NCI-H1930 (cell line): ENCODE results near the gene NUP210L.

ENCODE experiments used
- DNase-seq, 2 experiments: peaks; one replicate each; lab custom pipeline; 2025; lab: John Stamatoyannopoulos, UW

Gene NUP210L

DNA sequence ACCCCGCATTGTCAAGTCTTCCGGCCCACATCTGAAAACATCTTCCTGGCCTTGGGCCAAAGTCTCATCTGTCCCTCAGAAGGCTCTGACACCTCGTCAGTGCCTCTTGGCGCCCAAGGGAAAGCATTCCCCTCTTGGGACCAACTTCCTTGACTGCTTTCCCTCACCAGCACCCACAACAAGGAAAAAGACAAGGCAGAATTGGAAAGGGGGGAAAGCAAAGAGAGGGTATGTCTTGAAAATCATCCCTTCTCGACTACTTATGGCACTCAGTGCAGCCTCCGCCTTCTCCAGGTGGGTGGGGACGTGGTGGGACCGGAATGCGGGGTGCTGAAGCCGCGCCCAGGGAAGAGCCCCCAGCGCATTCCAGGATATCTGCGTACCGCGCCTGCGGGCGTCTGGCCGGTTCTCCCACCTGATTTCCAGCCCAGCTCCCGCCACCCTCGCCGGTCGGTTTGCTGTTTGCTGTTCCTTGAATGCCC, 191.0 kb downstream of the NUP210L start:
- DNase-seq = no peak

DNA sequence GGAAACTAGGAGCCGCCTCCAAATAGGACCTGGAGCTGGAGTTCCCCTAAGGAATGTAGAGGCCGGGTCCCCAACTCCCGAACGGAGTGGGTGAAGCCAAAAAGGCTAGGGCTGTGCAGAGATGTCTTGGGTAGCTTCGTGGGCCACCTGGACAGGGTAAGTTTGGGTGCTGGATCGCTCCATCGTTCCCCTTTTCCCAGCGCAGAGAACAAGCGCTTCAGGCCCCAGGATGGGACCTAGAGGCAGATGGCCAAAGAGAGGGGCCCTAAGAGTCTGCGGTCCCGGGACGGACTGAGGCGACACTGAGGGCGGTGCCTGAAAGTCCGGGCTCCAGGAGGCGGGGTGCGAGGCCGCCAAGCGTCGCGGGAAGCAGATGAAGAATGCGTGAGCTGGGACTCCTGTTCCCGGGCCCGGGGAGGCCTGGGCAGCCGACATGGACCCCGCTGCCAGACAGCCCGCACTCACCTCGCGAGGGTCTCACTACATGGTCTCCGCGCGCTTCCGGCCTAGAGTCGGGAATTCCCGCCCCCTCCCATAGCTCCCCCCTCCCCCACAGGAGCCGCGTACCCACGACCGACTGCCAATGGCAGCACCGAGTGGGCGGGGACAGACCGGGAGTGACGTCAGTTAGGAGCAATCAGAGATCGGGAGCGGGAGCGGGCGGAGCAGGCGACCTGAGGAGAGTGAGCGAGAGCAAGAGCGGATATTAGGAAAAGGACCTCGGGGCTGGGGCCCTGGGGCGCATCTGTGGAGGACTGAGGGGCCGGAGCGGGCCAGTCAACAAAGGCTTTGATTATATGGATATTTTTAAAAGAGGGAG, 191.6 kb downstream of the NUP210L start, which contains the start of gene SLC39A1:
TSS of gene SLC39A1 (minus strand) at position 508 of the 820 bp plus-strand sequence. CDS start 822 bp downstream, outside the sequence.
- DNase-seq = peak; percentile 96

DNA sequence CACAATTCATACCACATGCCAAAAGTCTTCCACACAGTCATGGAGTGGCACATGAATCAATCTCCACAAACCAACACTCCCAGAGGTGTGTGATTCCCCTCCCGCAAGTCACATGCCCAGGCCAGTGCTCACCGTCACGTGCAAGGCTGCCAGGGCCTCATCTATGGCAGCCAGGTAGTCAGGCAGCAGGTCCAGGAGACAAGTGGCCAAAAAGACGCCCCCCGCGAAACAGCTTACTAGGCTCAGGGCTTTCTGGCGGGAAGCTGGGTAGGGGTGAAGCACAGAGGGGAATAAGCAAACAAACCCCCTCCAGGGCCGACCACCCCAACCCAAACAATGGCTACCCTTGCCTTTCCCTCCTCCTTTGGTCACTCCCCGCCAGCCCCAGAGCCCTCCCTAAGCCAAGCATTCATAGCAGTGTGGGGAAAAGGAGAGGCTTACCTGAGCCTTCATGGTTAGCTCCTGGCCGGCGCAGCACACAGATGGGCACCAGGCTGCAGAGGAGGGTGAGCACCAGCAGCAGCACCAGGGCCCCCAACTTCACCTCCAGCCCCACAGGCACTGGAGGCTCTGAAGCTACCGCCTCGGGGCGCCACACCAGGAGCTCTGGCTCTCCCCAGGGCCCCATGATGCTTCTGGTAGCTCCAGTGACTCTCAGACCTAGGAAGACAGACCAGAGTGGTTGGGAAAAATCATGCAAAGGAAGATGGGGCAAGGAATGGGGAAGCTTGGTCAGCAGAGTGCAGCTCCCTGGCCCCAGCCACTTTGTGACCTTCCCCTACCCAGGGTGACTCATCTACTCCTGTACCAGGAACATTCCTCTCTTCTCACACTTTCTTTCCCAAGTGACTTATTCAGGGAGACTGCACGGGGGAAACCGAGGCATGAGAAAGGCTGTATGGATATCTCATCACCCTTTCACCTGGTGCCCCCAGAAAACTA, 192.5 kb downstream of the NUP210L start:
- no peak for DNase-seq

DNA sequence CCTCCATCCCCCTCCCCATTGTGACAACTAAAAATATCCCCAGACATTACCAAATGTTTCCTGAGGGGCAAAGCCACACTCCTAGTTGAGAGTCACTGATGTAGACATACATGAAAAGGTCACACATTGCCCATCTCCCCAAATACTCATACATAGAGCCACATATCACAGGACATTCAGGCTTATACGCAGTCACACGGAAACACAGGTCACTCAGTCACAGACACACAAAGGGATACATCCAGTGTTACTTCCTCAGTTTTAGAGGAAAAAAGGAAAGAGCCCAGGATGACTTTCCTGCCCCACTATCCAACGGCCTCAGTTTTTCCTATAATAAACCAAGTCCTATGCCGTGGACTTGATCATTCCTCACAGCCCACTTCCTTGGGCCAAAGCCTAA, 193.5 kb downstream of the NUP210L start:
- DNase-seq = no peak

DNA sequence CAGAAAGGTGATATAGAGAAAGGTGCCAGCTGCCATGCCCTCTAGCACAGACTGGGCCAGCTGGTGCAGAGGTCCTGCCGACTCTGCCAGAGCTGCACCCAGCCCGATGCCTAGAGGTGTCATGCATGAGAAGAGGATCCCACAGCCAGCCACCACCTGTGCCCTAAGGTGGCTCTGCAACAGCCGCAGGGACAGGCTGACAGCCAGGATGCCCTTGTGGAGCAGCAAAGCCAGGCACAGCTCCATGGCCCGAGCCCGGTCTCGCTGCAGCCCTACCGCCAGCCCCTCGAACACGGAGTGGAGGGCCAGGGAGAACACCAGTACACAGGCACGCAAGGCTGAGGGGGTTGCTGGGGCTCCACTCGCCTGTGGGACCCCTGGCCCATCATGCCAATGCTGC, 194.7 kb downstream of the NUP210L start:
- DNase-seq = no peak

DNA sequence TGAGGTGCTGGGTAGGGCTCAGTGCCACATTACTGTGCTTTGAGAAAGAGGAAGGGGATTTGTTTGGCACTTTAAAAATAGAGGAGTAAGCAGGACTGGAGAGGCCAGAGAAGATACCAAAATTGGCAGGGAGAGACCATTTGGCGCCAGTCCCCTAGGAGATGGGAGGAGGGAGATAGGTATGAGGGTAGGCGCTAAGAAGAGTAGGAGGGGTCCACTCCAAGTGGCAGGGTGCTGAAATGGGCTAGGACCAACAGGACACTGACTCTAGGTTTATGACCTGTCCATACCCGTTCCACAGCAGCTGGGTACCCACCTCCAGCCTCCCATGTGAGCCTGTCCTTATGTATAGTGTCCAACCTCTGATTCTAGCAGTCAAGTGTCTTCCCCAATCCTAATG, 195.4 kb downstream of the NUP210L start:
- DNase-seq = no peak

DNA sequence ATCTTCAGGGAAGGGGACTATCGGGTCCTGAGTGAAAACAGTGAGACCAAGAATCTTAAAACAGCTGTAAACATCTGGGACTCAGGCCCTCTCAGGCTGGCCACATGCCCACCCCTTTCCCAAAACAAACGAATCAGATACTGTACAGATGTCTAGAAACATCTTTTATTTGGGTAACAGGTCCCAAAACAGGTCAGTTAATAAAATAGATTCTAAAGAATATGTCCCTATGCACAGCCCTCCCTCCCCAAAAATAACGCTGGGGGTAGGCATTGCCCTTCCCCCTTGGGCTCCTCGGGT, 196.0 kb downstream of the NUP210L start:
- DNase-seq = no peak

DNA sequence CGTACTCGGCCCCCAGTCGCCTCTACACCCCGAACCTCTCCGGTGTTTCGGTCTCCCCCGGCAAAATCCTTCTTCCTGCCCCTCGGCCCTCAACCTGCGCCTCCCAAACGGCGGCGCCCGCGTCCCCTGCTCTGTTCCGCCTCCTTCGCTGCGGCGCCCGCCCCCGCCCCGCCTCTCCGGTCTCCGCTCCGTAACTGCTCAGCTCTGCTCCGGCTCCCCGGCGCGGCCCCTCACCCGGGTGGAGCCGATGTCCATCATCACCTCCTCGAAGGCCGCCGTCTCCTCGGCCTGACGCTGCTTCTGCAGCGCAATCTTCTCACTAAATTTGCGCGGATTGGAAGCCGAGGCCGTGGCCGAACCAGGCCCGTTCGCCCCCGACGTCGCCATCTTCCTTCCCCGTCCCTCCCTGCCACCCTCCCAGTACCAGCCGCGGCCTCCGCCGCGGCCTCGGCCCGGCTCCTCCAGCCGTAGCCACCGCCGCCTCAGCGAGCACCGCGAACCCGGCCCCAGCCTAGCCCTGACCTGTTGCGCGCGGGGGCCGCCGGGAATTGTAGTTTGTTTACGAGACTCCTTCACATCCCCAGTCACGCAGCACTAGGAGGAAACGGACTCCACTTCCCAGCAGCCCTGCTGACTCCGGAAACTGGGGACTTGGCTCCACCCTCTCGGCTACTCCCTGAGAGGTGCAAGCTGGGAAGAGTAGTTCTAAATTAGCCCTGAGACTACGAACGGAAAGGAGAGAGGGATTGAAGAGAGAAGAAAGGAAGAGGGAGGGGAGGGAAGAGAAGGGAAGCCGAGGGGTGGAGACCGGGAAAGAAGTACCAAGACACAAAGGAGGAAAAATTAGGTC, 196.5 kb downstream of the NUP210L start, which contains the start of gene CRTC2:
TSS of gene CRTC2 (minus strand) at position 502 of the 850 bp plus-strand sequence. CDS start at position 387, 115 bp downstream.
- peak; percentile 97 to 98 for DNase-seq

DNA sequence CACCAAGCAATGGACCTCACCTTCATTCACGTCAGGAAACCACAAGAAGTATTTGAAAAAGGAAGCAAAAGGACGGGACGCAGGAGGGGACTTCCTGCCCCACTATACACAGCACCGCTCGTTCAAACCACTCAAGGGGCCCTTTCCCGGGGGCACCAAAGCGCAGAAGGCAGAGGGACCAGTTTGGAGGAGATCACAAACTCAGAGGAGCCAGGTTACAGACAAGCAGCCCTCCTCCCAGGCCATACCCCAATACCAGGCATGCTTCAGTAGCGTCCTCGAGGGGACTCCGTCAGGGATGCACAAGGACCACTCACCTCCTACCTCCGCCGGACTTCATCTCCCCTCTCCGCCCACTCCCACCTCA, 197.1 kb downstream of the NUP210L start:
- DNase-seq = no peak

DNA sequence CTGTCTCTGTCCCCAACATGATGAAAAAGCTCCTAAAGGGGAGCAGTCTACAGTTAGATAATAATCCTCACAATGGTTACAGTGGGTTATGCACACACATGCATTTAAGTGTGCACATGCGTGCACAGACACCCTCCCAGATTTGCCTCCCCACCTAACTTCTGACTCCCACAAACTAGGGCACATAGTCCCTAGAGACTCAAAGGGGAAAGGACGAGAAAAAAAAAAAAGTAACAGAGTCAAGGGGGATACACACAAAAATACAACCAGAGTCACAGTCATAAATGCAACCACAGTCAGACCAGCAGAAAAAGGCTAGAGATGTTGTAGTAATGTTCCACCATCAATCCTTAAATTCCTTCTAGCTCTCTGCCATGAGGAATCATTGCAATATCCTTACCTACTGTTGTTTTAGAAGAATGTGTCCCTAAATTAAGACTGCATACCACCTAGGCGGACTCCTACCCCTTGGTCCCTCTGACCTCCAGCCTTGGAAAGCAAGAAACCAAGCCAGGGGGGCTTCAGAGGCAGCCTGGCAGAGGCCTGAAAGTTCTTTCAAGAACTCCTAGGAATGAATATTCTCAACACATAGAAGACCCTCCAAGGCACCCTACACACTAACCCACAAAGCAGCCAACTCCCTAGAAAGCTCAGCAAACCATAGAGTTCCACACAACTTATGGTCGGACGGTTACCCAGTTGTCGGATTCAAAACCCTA, 197.7 kb downstream of the NUP210L start:
- DNase-seq = no peak

DNA sequence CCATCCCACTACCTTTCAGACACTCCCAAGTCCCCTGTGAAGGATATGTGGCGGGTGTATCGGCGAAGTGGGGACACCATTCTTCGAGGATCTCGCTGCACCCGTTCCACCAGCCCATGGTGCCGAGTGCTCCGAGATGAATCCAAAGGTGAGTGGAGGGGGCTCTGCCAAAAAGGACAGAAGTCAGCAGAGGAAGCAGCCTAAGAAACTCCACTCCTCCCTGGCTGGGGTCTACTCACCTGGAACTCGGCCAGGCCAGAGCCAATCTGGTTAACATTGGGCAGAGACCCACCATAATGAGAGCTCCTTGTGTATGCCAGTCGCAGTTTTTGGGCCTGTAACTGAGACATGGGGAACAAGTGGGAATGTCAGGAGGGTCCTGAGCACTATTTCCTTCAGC, 200.0 kb downstream of the NUP210L start:
- DNase-seq = no peak

DNA sequence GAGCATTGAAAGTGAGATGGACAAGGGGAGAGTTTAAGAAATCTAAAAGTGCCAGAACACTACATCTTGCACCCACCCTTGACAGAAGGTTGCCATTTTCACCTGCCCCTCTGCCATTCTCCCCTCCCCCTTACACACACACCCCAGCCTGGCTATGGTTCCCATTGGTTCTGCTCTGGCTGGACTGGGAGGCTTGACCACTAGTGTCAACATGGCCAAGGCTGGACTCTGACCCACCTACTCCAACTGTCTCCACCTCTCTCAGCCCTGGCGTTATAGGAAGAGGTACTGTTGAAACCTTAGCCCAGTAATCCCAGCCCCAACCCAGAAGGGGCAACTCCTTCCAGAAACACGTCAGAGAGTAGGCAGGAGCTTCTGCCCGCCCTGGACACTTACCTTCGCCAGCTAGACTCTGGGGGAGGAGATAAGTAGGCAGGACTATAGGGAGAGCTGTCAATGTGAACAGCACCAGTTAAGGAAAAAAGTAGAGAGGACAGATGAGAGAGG, 201.0 kb downstream of the NUP210L start:
- no peak for DNase-seq

DNA sequence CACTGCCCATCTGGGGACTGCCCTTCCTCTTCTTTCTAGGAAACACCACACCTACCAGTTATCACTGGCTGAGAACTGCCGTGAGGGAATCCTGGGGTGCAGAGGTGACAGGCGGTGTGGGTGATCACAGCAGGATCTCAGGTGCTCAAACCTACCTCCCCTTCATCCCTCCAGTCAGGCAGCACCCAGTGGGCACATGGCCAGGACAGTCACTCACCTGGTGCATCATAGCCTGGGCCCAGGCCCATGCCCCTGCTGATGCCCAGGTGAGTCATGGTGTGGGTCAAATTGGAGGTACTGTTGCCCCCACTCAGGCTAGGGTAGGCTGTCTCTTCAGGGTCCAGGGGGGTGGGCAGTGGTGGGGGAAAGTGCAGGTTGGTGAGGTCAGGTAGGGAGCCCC, 203.1 kb downstream of the NUP210L start:
- DNase-seq = no peak

DNA sequence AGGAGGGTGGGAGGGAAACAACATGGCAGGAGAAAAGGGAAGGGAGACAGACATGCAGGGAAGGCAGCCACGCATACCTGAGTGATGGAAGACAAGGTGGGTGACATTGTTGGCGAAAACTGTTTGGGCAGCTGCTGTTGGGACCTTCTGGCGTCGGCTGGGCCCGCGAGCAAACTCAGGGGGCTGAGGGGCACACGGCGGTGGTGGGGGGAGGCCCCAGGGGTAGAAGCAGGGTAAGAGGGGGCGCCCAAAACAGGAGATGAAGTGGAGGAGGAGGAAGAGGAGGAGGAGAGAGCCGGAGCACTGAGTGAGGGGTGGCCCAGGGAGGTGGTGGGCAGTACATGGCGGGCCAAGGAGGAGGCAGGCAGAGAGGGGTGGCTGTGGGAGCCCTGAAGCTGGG, 203.7 kb downstream of the NUP210L start:
- DNase-seq = no peak

DNA sequence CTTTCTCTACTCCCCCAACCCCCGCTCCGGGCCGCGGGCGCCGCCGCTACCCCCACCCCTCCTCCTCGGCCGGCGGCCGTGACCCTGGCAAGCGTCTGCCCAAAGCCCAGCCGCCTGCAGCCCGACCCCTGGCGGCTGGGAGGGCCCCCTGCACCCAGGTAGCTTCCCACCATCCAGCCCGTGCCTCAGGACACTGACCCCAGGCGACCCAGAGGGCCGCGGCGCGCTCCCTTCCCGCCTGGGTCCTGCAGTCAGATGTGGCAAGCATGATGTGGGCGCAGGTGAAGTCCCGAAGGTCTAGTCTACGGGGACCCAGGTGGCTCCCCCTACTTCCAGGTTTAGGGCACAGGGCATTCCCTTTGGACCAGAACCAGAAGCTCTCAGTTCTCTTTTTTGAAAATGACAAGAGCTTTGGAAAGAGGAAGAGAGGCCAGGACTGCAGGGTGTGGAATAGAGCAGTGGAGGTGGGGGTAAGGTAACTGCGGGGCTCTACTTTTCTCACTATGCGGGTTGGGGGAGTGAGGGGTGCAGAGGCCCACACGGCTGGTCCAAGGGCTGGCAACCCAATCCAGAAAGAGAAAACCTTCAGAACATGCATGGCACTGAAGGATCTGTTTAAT, 208.1 kb downstream of the NUP210L start, which contains the start of gene DENND4B:
TSS of gene DENND4B (minus strand) at position 97 of the 620 bp plus-strand sequence. CDS start 2,344 bp downstream, outside the sequence.
- peak; percentile 65 to 80 for DNase-seq

DNA sequence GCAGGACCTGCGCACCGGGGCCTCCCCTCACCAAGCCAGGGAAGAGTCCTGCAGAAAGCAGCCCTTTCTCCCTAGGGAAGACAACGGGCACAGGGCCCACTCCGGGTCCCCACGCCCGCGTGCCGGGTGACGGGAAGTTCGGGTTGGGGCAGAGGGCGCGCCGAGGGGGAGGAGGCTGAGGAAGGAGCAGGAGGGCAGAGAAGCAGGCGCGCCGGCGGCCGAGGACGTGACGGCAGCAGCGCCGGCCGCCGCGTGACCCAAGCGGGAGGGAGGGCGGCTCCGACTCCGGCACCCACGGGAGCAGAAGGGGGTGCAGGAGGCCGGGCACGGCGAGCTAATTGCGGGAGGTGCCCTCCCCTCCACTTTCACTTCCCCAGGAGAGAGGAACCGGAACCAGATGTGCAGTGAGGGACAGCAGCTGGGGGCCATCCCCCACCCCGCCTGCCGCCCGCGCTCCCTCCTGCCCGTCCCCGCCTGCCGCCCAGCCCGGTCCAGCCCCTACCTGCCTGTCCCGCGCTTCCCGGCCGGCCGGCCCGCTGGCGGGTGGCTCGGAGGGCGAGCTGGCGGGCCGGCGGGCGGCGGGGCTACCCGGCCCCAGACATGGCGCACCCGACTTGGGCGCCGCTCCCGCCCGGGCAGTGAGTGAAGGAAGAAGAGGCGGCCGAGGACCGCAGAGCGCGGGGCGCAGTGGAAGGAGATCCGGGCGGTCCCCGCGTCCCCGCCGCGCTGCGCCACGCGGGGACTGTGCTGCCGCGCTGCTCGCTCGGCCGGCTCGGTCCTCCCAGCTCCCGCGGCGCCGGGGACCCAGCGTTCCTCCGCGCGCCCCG, 208.9 kb downstream of the NUP210L start:
- DNase-seq = no peak

DNA sequence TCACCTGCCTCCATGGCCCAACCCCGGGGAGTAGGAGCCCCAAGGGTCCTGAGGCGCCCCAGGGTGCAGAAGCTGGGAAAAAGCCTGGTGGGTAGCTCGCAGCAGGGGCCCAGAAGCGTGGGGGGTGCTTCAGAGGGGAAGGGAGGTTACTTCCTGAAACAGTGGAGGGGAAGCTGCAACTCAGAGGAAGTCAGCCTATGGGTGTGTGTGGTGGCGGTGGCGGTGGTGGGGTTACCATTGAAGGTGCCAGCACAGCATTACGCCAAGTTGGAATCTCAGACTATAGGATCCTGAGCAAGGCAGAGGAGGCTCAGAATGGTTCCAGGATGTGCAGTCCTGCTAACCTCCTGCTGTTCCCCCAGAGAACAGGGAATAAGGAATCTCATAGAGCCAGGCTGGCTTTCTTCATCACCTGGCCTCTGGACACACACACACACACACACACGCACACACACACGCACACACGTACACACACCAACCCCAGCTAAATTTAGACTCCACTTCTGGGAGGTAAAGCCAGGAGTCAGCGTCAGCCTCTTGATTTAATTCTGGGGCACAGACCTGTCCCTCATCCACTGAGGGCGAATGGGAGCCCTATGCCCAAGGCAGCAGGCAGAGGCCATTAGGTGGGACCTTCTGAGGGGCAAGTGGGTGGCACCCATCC, 209.6 kb downstream of the NUP210L start:
- DNase-seq = no peak

DNA sequence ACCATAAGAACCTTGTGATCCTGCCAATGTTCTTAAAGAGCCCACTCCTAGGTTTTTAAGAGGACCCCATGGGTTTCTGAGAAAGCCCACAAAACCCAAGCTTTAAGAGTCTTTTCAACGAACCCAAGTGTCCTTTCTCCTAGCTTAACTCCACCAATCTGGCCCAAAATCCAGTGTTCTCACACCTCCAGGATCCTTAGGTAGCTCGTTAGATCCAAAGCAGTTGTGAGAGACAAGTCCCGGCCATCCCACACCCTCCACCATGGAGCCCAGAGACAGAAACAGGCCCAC, 210.1 kb downstream of the NUP210L start:
- DNase-seq = no peak
